Bronchial smooth muscle cell (primary cell): ENCODE results near the gene LILRB3. TPM values are rescaled to one million over a fixed set of nuclear protein-coding genes. Genes with fewer than 3 reads are reported as not detected.

Experiments used
- total RNA-seq: library from RNA; depleted of rRNA; stranded (reverse); fragments of >200 nt; gene quantifications from 2 replicates; pipeline ENCODE4 v1.2.1, GENCODE V29; 2014

The LILRB3 gene
- total RNA-seq, result not detected in 2 replicates

GRCh38 chr19:54222474-54223276 is at the start of gene LILRB3:
Gene LILRB3, minus strand, starts transcription at chr19:54223007. Its CDS starts 31 bp downstream, at chr19:54222976.

GRCh38 chr19:54257116-54257480 is 34.3 kb upstream of the LILRB3 start, which contains the start of gene LILRB5:
Gene LILRB5, minus strand, starts transcription at chr19:54257273. Its CDS starts 80 bp downstream, at chr19:54257193.

GRCh38 chr19:54242646-54243045 is 19.8 kb upstream of the LILRB3 start, which contains the start of gene LILRA6:
Gene LILRA6, minus strand, starts transcription at chr19:54242790.

GRCh38 chr19:54191011-54191810 is 31.6 kb downstream of the LILRB3 start, which contains the start of gene TSEN34:
Gene TSEN34, plus strand, starts transcription at chr19:54191308. Its CDS starts 57 bp downstream, at chr19:54191365.

GRCh38 chr19:54189145-54189734 is 33.6 kb downstream of the LILRB3 start, which contains the start of gene MBOAT7:
Gene MBOAT7, minus strand, starts transcription at chr19:54189580. Its CDS starts 1,072 bp downstream, at chr19:54188508.

GRCh38 chr19:54172471-54173358 is 50.1 kb downstream of the LILRB3 start, which contains the start of gene TMC4:
Gene TMC4, minus strand, starts transcription at chr19:54173160. Its CDS starts 43 bp downstream, at chr19:54173117.

Other genes starting within 250 kb of the LILRB3 start
- 0.34 and 0.47 TPM in 2 replicates for gene CACNG6, start 231.4 kb downstream of the LILRB3 start, total RNA-seq
- not detected in 2 replicates for gene VSTM1, start 159.1 kb downstream of the LILRB3 start, total RNA-seq
- not detected in 2 replicates for gene TARM1, start 141.6 kb downstream of the LILRB3 start, total RNA-seq
- gene OSCAR, start 122.2 kb downstream of the LILRB3 start, total RNA-seq, result under 0.01 TPM in 1 of 2 replicates, not detected in the other
- gene NDUFA3, start 120.2 kb downstream of the LILRB3 start, total RNA-seq, result 15.8 and 21.4 TPM in 2 replicates
- gene TFPT, start 107.3 kb downstream of the LILRB3 start, total RNA-seq, result 16.7 and 21.9 TPM in 2 replicates
- gene PRPF31, start 107.3 kb downstream of the LILRB3 start, total RNA-seq, result 57.2 and 61.6 TPM in 2 replicates
- 6.9 and 10.6 TPM in 2 replicates for gene CNOT3, start 85.2 kb downstream of the LILRB3 start, total RNA-seq
- gene LENG1, start 63.3 kb downstream of the LILRB3 start, total RNA-seq, result 4.6 and 6.1 TPM in 2 replicates
- gene TMC4, start 49.8 kb downstream of the LILRB3 start, total RNA-seq, result 0.43 and 1.1 TPM in 2 replicates
- gene MBOAT7, start 33.4 kb downstream of the LILRB3 start, total RNA-seq, result 12.4 and 32.9 TPM in 2 replicates
- 26.7 and 55.8 TPM in 2 replicates for gene TSEN34, start 31.7 kb downstream of the LILRB3 start, total RNA-seq
- 1,382 and 2,467 TPM in 2 replicates for gene RPS9, start 22.1 kb downstream of the LILRB3 start, total RNA-seq
- not detected in 2 replicates for gene LILRA6, start 19.8 kb upstream of the LILRB3 start, total RNA-seq
- gene LILRB5, start 34.3 kb upstream of the LILRB3 start, total RNA-seq, result not detected in 2 replicates
- gene LILRB2, start 58.1 kb upstream of the LILRB3 start, total RNA-seq, result not detected in 2 replicates
- not detected in 2 replicates for gene LILRA5, start 90.2 kb upstream of the LILRB3 start, total RNA-seq
- not detected in 2 replicates for gene LILRA4, start 116.2 kb upstream of the LILRB3 start, total RNA-seq
- gene LAIR1, start 141.9 kb upstream of the LILRB3 start, total RNA-seq, result not detected in 2 replicates
- under 0.01 TPM in 1 of 2 replicates, not detected in the other for gene TTYH1, start 192.5 kb upstream of the LILRB3 start, total RNA-seq
- 34.0 and 49.5 TPM in 2 replicates for gene LENG8, start 226.2 kb upstream of the LILRB3 start, total RNA-seq
- gene LENG9, start 240.8 kb upstream of the LILRB3 start, total RNA-seq, result 9.3 and 9.8 TPM in 2 replicates